Vagina (tissue), 2 donors: Measurements from ENCODE around the gene C2CD5.

ENCODE experiments used
- CTCF ChIP-seq, 3 experiments: fragments of 450-650 bp in 2 of 3; fragments of 200-600 bp in 1 of 3; sonication (generic) in 1 of 3; IDR thresholded peaks; one replicate each; pipeline ENCODE4 v1.5.1; 2017 to 2019; ENCODE audit warnings: antibody characterized with exemption in 3 of 3, mild to moderate bottlenecking in 2 of 3, moderate library complexity in 2 of 3
- POLR2A ChIP-seq, 2 donors: fragments of 450-650 bp; IDR thresholded peaks; one replicate each; pipeline ENCODE4 v1.6.1; 2017; ENCODE audit warnings: antibody characterized with exemption in 2 of 2, mild to moderate bottlenecking in 2 of 2, moderate library complexity in 2 of 2
- POLR2AphosphoS5 ChIP-seq, 2 donors: sonication (generic); formaldehyde crosslinking; IDR thresholded peaks; one replicate each; pipeline ENCODE4 v1.9.0; 2017; ENCODE audit warnings: antibody characterized with exemption in 2 of 2, mild to moderate bottlenecking in 2 of 2, low read depth in 1 of 2; ENCODE audit not compliant: insufficient read depth in 1 of 2

GRCh38 chr12:22536971-22537544, 7.3 kb downstream of the C2CD5 start:
- TF ChIP-seq CTCF (IDR thresholded peaks at IDR 0.05) = no peak
- TF ChIP-seq POLR2A (IDR thresholded peaks at IDR 0.05) = no peak
- no peak for TF ChIP-seq POLR2AphosphoS5 (IDR thresholded peaks at IDR 0.05; ENCODE audit: insufficient read depth in 1 of 2, low read depth in 1 of 2)
